ENCODE results near the gene HERC2. TPM values are rescaled to one million over a fixed set of nuclear protein-coding genes. Genes with fewer than 3 reads are reported as not detected.
A peak's percentile ranks its signal among the peaks of the same experiment; 100 is the strongest.
"Not testable (repeated sequence)": the region's sequence is repeated elsewhere in the genome, so short reads cannot be mapped to it uniquely, and the experiment has no call there.

Gene HERC2
- total and polyA plus RNA-seq, 12 donors: 24.9 to 63.0 (median 52.1) TPM

DNA sequence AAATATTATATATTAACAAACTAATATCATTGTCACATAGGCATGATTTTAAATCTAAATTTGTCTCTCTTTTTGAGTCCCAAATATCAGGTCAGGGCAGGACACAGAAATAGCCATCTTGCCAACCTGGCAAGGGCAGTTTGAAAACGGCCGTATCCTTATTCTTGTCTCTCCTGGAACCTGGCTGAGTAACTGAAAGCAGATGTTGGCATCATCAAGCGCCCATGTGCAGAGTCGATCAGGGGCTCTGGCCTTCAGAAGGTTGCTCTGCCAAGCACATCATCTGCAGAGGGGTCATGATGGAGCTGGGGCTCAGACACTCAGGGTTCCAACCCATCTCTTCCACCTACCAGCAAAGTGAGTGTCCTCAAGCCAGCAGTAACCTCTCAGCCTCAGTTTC is 167.7 kb downstream of the HERC2 start:
- H3K27ac ChIP-seq: no peak overlapping the region
- H3K4me3 ChIP-seq: no peak overlapping the region
- 79 to 86% (median 83%) methylated on average over 4 of the region's 4 CpGs for WGBS, 4 donors
- TF ChIP-seq, protein P1, sequence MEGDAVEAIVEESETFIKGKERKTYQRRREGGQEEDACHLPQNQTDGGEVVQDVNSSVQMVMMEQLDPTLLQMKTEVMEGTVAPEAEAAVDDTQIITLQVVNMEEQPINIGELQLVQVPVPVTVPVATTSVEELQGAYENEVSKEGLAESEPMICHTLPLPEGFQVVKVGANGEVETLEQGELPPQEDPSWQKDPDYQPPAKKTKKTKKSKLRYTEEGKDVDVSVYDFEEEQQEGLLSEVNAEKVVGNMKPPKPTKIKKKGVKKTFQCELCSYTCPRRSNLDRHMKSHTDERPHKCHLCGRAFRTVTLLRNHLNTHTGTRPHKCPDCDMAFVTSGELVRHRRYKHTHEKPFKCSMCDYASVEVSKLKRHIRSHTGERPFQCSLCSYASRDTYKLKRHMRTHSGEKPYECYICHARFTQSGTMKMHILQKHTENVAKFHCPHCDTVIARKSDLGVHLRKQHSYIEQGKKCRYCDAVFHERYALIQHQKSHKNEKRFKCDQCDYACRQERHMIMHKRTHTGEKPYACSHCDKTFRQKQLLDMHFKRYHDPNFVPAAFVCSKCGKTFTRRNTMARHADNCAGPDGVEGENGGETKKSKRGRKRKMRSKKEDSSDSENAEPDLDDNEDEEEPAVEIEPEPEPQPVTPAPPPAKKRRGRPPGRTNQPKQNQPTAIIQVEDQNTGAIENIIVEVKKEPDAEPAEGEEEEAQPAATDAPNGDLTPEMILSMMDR (IDR thresholded peaks at IDR 0.05): no peak
- no peak for TF ChIP-seq POLR2A (IDR thresholded peaks at IDR 0.05)
- H3K4me1 ChIP-seq (replicated peaks in 1 of 2): no peaks in the 10 kb centered on the region
- H3K36me3 ChIP-seq (replicated peaks in 1 of 2): peaks cover 0 to 6% of the 10 kb centered on the region in 2 donors
- DNase-seq: no peak
- intact Hi-C loops (cut with DNase I): no loop called here
- H3K9me3 ChIP-seq (replicated peaks in 1 of 3): no peaks in the 10 kb centered on the region
- no peaks in the 10 kb centered on the region for H3K27me3 ChIP-seq

- Histone ChIP-seq H3K4me3 (no peak overlapping the region), H3K27ac (no peak overlapping the region), H3K4me1 (replicated peaks in 1 of 2) (no peaks in the 10 kb centered on the region), H3K27me3 (no peaks in the 10 kb centered on the region), H3K36me3 (replicated peaks in 1 of 2) (peaks cover 0 to 6% of the 10 kb centered on the region in 2 donors), H3K9me3 (replicated peaks in 1 of 3) (no peaks in the 10 kb centered on the region)
- intact Hi-C loops (cut with DNase I): no loop called here
- TF ChIP-seq POLR2A (IDR thresholded peaks at IDR 0.05): no peak
- TF ChIP-seq, protein P1 (IDR thresholded peaks at IDR 0.05): no peak
- 81 to 90% (median 84%) methylated on average over 12 to 13 of the region's 13 CpGs for WGBS, 4 donors
- no peak for DNase-seq
Measured at GRCh38 chr15:28153492-28154119, 168.4 kb downstream of the HERC2 start.

- intact Hi-C loops (cut with DNase I); H3K4me3 ChIP-seq; H3K27me3 ChIP-seq; H3K4me1 ChIP-seq (replicated peaks in 1 of 2); DNase-seq; H3K9me3 ChIP-seq (replicated peaks in 1 of 3); H3K36me3 ChIP-seq (replicated peaks in 1 of 2): not testable (repeated sequence)
- 93 to 96% (median 94%) methylated on average over 3 to 8 of the region's 8 CpGs for WGBS, 4 donors
- H3K27ac ChIP-seq: peak overlapping the region in 2 of 5 donors; percentile 40 to 54
Measured at GRCh38 chr15:28152538-28152923, 169.4 kb downstream of the HERC2 start.

DNA sequence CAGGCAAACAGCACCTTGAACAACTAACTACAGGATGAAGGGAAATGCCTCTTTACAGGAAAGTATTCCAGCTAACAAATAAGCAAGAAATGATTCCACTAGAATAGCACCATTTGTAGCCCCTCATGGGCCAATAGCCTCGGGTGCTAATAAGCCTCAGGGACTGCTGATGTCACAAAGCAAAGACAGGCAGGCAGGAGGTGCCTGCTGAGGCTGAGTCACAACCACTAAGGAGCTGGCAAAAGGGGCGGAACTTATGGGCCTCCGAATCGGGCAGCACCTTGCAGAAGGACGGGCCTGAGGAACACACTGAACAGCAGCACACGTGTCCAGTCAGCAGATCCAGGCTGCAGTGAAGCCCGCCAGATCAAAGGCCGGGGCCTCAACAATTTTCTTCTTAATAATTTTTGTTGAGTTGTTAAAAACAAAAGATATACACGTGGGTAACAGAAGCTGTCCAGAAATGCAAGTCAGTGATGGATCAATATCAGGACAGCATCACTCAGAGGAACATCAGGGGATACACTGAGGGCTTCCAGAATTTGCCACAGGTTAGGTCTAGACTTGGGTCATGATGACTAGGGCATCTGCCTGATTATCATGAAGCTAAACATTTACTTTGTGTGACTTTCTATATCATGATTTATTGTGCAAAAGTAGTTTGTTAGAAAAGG is 170.0 kb downstream of the HERC2 start:
- H3K4me3 ChIP-seq; H3K9me3 ChIP-seq (replicated peaks in 1 of 3); H3K4me1 ChIP-seq (replicated peaks in 1 of 2); H3K36me3 ChIP-seq (replicated peaks in 1 of 2); intact Hi-C loops (cut with DNase I); H3K27me3 ChIP-seq: not testable (repeated sequence)
- 34 to 43% (median 35%) methylated on average over 6 to 9 of the region's 9 CpGs for WGBS, 4 donors
- peak in 6 of 7 donors; percentile 42 to 71 (median 56) for DNase-seq
- peak overlapping the region in 3 of 5 donors; percentile 40 to 54 (median 51) for H3K27ac ChIP-seq

GRCh38 chr15:28147801-28148200 is 174.2 kb downstream of the HERC2 start:
- intact Hi-C loops (cut with DNase I): no loop called here
- peaks cover 0 to 3% of the 10 kb centered on the region in 2 donors for H3K4me1 ChIP-seq (replicated peaks in 1 of 2)
- DNase-seq: no peak
- H3K9me3 ChIP-seq (replicated peaks in 1 of 3): no peaks in the 10 kb centered on the region
- peaks cover 0 to 36% of the 10 kb centered on the region in 2 donors for H3K36me3 ChIP-seq (replicated peaks in 1 of 2)
- H3K4me3 ChIP-seq: no peak overlapping the region
- WGBS, 4 donors: 56 to 80% (median 70%) methylated on average over 3 of the region's 3 CpGs
- TF ChIP-seq, protein P1 (IDR thresholded peaks at IDR 0.05): no peak
- H3K27me3 ChIP-seq: no peaks in the 10 kb centered on the region
- H3K27ac ChIP-seq: no peak overlapping the region

DNA sequence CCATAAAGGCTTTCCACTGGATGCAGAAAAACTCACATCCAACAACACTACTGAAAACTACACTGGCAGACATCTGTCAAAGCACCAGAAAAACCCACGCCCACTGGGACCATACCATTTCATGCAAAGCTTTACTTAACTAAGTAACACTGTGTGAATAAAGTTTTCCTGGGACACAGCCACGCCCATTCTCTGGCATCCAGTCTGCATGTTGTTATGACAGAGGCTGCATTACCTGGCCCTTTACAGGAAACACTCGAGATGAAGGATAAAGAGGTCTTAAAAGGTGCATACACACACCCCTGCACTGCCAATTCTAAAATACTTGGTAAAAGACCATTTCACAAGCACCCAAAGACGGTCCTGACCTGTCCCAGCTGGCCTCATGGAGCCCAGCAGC is 176.6 kb downstream of the HERC2 start:
- H3K27ac ChIP-seq; DNase-seq; H3K27me3 ChIP-seq; H3K4me3 ChIP-seq; H3K9me3 ChIP-seq (replicated peaks in 1 of 3); intact Hi-C loops (cut with DNase I); H3K4me1 ChIP-seq (replicated peaks in 1 of 2): not testable (repeated sequence)
- H3K36me3 ChIP-seq (replicated peaks in 1 of 2): peaks cover 0 to 49% of the 10 kb centered on the region in 2 donors
- WGBS, 4 donors: 78 to 94% (median 89%) methylated on average over 1 to 4 of the region's 4 CpGs
